GM20000 (cell line): Measurements from ENCODE around the gene PPME1.

Experiments
- DNase-seq: peaks from one replicate; pipeline ENCODE4 v3.0.0; 2012; ENCODE audit warnings: low spot score
- CTCF ChIP-seq: IDR thresholded peaks from 2 replicates; pipeline ENCODE4 v1.5.1; 2012; ENCODE audit warnings: mild to moderate bottlenecking, control low read depth; ENCODE audit errors: extremely low read depth, missing control alignments

PPME1 gene

GRCh38 chr11:74226907-74227306, 55.8 kb downstream of the PPME1 start:
- no peak for TF ChIP-seq CTCF

GRCh38 chr11:74232311-74232950, 61.3 kb downstream of the PPME1 start:
- DNase-seq: no peak
- TF ChIP-seq CTCF: no peak

More at GRCh38 chr11:74226907-74227306, 55.8 kb downstream of the PPME1 start:
- no peak for DNase-seq

GRCh38 chr11:74233683-74234082, 62.6 kb downstream of the PPME1 start:
- no peak for TF ChIP-seq CTCF
- no peak for DNase-seq

GRCh38 chr11:74235121-74235520, 64.0 kb downstream of the PPME1 start:
- TF ChIP-seq CTCF: no peak
- no peak for DNase-seq

- TF ChIP-seq CTCF: no peak
- DNase-seq: no peak
Measured at GRCh38 chr11:74237541-74237940, 66.5 kb downstream of the PPME1 start.

GRCh38 chr11:74238243-74238642, 67.2 kb downstream of the PPME1 start:
- no peak for TF ChIP-seq CTCF
- no peak for DNase-seq

- no peak for TF ChIP-seq CTCF
- DNase-seq: no peak
Measured at GRCh38 chr11:74248469-74248868, 77.4 kb downstream of the PPME1 start.
